Fibroblast of pulmonary artery (primary cell): Measurements from ENCODE around the gene ZNF546.
"Not testable (repeated sequence)": the region's sequence is repeated elsewhere in the genome, so short reads cannot be mapped to it uniquely, and the experiment has no call there.

Source experiments
- DNase-seq: peaks from one replicate; pipeline ENCODE4 v3.0.0-alpha.2; 2010; ENCODE audit warnings: low read depth
- H3K4me3 ChIP-seq: replicated peaks from 2 replicates; pipeline ENCODE4 v1.5.1; 2011; ENCODE audit warnings: low read depth, mild to moderate bottlenecking, control low read depth, low read length, moderate library complexity
- CTCF ChIP-seq: IDR thresholded peaks from 2 replicates; pipeline ENCODE4 v1.5.1; 2011; ENCODE audit warnings: mild to moderate bottlenecking, control low read depth, low read length, inconsistent platforms; ENCODE audit errors: missing control alignments

ZNF546 gene

GRCh38 chr19:40026597-40026970, 29.7 kb downstream of the ZNF546 start:
- TF ChIP-seq CTCF, result no peak
- no peak overlapping the region for H3K4me3 ChIP-seq
- DNase-seq, result no peak

GRCh38 chr19:40033989-40034560, 37.2 kb downstream of the ZNF546 start:
- TF ChIP-seq CTCF, result no peak
- DNase-seq, result no peak
- H3K4me3 ChIP-seq, result no peak overlapping the region

GRCh38 chr19:40035996-40036395, 39.1 kb downstream of the ZNF546 start:
- no peak overlapping the region for H3K4me3 ChIP-seq
- no peak for DNase-seq
- no peak for TF ChIP-seq CTCF

GRCh38 chr19:40038047-40038446, 41.2 kb downstream of the ZNF546 start:
- DNase-seq, H3K4me3 ChIP-seq: not testable (repeated sequence)

- H3K4me3 ChIP-seq, DNase-seq: not testable (repeated sequence)
These were observed 44.9 kb downstream of the ZNF546 start for GRCh38 chr19:40041718-40042117.

GRCh38 chr19:40053491-40053890, 56.6 kb downstream of the ZNF546 start:
- DNase-seq, result no peak
- no peak for TF ChIP-seq CTCF
- no peak overlapping the region for H3K4me3 ChIP-seq

GRCh38 chr19:40054632-40055031, 57.8 kb downstream of the ZNF546 start:
- TF ChIP-seq CTCF, result no peak
- DNase-seq, result no peak
- H3K4me3 ChIP-seq, result peak overlapping the region; percentile 87

- H3K4me3 ChIP-seq, result peak overlapping the region; percentile 87
- DNase-seq, result no peak
- TF ChIP-seq CTCF, result no peak
These were observed 58.2 kb downstream of the ZNF546 start for GRCh38 chr19:40055049-40055448.
